ENCODE results near the gene DMAC2. TPM values are rescaled to one million over a fixed set of nuclear protein-coding genes. Genes with fewer than 3 reads are reported as not detected.

The DMAC2 gene
- total RNA-seq, 1 donor from 2014 or later: 33.3 TPM

- Mint-ChIP-seq H3K27me3 (ENCODE audit: unreplicated experiment) (no peaks in the 10 kb centered on the region), H3K4me1 (ENCODE audit: unreplicated experiment) (peaks cover 30% of the 10 kb centered on the region), H3K9me3 (ENCODE audit: unreplicated experiment) (no peaks in the 10 kb centered on the region), H3K36me3 (ENCODE audit: unreplicated experiment) (peaks cover 3% of the 10 kb centered on the region), H3K27ac (ENCODE audit: unreplicated experiment) (no peak overlapping the region), H3K4me3 (ENCODE audit: unreplicated experiment) (peak overlapping the region; percentile 99)
- DNase-seq (ENCODE audit: extremely low spot score, unreplicated experiment): no peak
- no peak for TF ChIP-seq CTCF (IDR thresholded peaks at IDR 0.05)
These were observed 40.2 kb downstream of the DMAC2 start for GRCh38 chr19:41399525-41399924.

- DNase-seq (ENCODE audit: extremely low spot score, unreplicated experiment): no peak
- peak overlapping the region; percentile 10 for H3K27ac Mint-ChIP-seq (ENCODE audit: unreplicated experiment)
- TF ChIP-seq CTCF (IDR thresholded peaks at IDR 0.05): no peak
- no peaks in the 10 kb centered on the region for H3K27me3 Mint-ChIP-seq (ENCODE audit: unreplicated experiment)
- peaks cover 30% of the 10 kb centered on the region for H3K4me1 Mint-ChIP-seq (ENCODE audit: unreplicated experiment)
- no peaks in the 10 kb centered on the region for H3K9me3 Mint-ChIP-seq (ENCODE audit: unreplicated experiment)
- H3K4me3 Mint-ChIP-seq (ENCODE audit: unreplicated experiment): peak overlapping the region; percentile 99
- H3K36me3 Mint-ChIP-seq (ENCODE audit: unreplicated experiment): peaks cover 3% of the 10 kb centered on the region
These were observed 40.6 kb downstream of the DMAC2 start for GRCh38 chr19:41399091-41399490.

GRCh38 chr19:41398598-41398997 is 41.1 kb downstream of the DMAC2 start:
- Mint-ChIP-seq H3K36me3 (ENCODE audit: unreplicated experiment) (peaks cover 3% of the 10 kb centered on the region), H3K9me3 (ENCODE audit: unreplicated experiment) (no peaks in the 10 kb centered on the region), H3K27me3 (ENCODE audit: unreplicated experiment) (no peaks in the 10 kb centered on the region), H3K27ac (ENCODE audit: unreplicated experiment) (no peak overlapping the region), H3K4me3 (ENCODE audit: unreplicated experiment) (peak overlapping the region; percentile 99), H3K4me1 (ENCODE audit: unreplicated experiment) (peaks cover 30% of the 10 kb centered on the region)
- no peak for DNase-seq (ENCODE audit: extremely low spot score, unreplicated experiment)
- no peak for TF ChIP-seq CTCF (IDR thresholded peaks at IDR 0.05)

GRCh38 chr19:41398050-41398418 is 41.7 kb downstream of the DMAC2 start:
- no peaks in the 10 kb centered on the region for H3K9me3 Mint-ChIP-seq (ENCODE audit: unreplicated experiment)
- TF ChIP-seq CTCF (IDR thresholded peaks at IDR 0.05): no peak
- peaks cover 30% of the 10 kb centered on the region for H3K4me1 Mint-ChIP-seq (ENCODE audit: unreplicated experiment)
- DNase-seq (ENCODE audit: extremely low spot score, unreplicated experiment): no peak
- H3K4me3 Mint-ChIP-seq (ENCODE audit: unreplicated experiment): peak overlapping the region; percentile 99
- H3K27me3 Mint-ChIP-seq (ENCODE audit: unreplicated experiment): no peaks in the 10 kb centered on the region
- H3K27ac Mint-ChIP-seq (ENCODE audit: unreplicated experiment): peak overlapping the region; percentile 99
- peaks cover 3% of the 10 kb centered on the region for H3K36me3 Mint-ChIP-seq (ENCODE audit: unreplicated experiment)

GRCh38 chr19:41397086-41398049 is 42.3 kb downstream of the DMAC2 start, which contains the start of the genes BCKDHA and EXOSC5:
Gene BCKDHA (plus strand): TSS chr19:41397818. CDS start chr19:41397828, 10 bp downstream.
Gene EXOSC5 (minus strand): TSS chr19:41397359. CDS start chr19:41397328, 31 bp downstream.
- H3K4me3 Mint-ChIP-seq (ENCODE audit: unreplicated experiment): peak within 1 kb of the TSS; percentile 99
- DNase-seq (ENCODE audit: extremely low spot score, unreplicated experiment): peak; percentile 100
- H3K27me3 Mint-ChIP-seq (ENCODE audit: unreplicated experiment): no peaks in the 10 kb centered on the region
- peaks cover 30% of the 10 kb centered on the region for H3K4me1 Mint-ChIP-seq (ENCODE audit: unreplicated experiment)
- peaks cover 3% of the 10 kb centered on the region for H3K36me3 Mint-ChIP-seq (ENCODE audit: unreplicated experiment)
- H3K27ac Mint-ChIP-seq (ENCODE audit: unreplicated experiment): peak within 1 kb of the TSS; percentile 99
- no peak for TF ChIP-seq CTCF (IDR thresholded peaks at IDR 0.05)
- no peaks in the 10 kb centered on the region for H3K9me3 Mint-ChIP-seq (ENCODE audit: unreplicated experiment)

Data from osteocyte (in vitro differentiated cells).